HepG2 (cell line): ENCODE measurements around the gene IVD. TPM values are rescaled to one million over a fixed set of nuclear protein-coding genes. Genes with fewer than 3 reads are reported as not detected.

Experiments used
- BRD4 ChIP-seq: sonication (generic); formaldehyde crosslinking; IDR thresholded peaks from 2 replicates; pipeline ENCODE4 v1.4.0; 2020; ENCODE audit warnings: missing genetic modification reagents
- EP300 ChIP-seq, 3 experiments: sonication (generic) in 1 of 3; formaldehyde crosslinking in 1 of 3; IDR thresholded peaks; 2 replicates each; pipeline versions ENCODE4 v1.5.1 to v1.6.1; 2011 to 2020; ENCODE audit warnings: low read depth in 2 of 3, low read length in 2 of 3, borderline replicate concordance in 1 of 3, improper control_type of control experiment in 1 of 3, mild to moderate bottlenecking in 1 of 3, missing genetic modification reagents in 1 of 3, moderate library complexity in 1 of 3
- FOXC1 ChIP-seq: sonication (generic); formaldehyde crosslinking; IDR thresholded peaks from 2 replicates; pipeline ENCODE4 v1.8.0; 2022; ENCODE audit warnings: mild to moderate bottlenecking, missing genetic modification reagents, borderline replicate concordance
- HBP1 ChIP-seq: IDR thresholded peaks from 2 replicates; pipeline ENCODE4 v1.6.1; 2016; ENCODE audit warnings: low read depth, control low read depth
- HHEX ChIP-seq: IDR thresholded peaks from 2 replicates; pipeline ENCODE4 v1.6.1; 2016; ENCODE audit warnings: control low read depth
- HNRNPLL ChIP-seq: fragments of 200-400 bp; formaldehyde crosslinking; IDR thresholded peaks from 2 replicates; pipeline ENCODE4 v1.6.1; 2017; ENCODE audit warnings: mild to moderate bottlenecking, low read depth, low read length; ENCODE audit not compliant: poor library complexity, severe bottlenecking
- HOXA3 ChIP-seq: sonication (generic); formaldehyde crosslinking; IDR thresholded peaks from 2 replicates; pipeline ENCODE4 v1.5.0; 2020; ENCODE audit warnings: missing genetic modification reagents
- HOXD1 ChIP-seq: sonication (generic); formaldehyde crosslinking; IDR thresholded peaks from 2 replicates; pipeline ENCODE4 v1.5.0; 2020; ENCODE audit warnings: missing genetic modification reagents
- KDM4B ChIP-seq: sonication (generic); formaldehyde crosslinking; IDR thresholded peaks from 2 replicates; pipeline ENCODE4 v1.4.0; 2020; ENCODE audit warnings: missing genetic modification reagents
- SALL1 ChIP-seq: sonication (generic); formaldehyde crosslinking; IDR thresholded peaks from 2 replicates; pipeline ENCODE4 v1.8.0; 2022; ENCODE audit warnings: mild to moderate bottlenecking, missing genetic modification reagents
- SKIL ChIP-seq: sonication (generic); formaldehyde crosslinking; IDR thresholded peaks from 2 replicates; pipeline ENCODE4 v1.8.0; 2022; ENCODE audit warnings: missing genetic modification reagents, mild to moderate bottlenecking, moderate library complexity, borderline replicate concordance
- SPEN ChIP-seq: sonication (generic); formaldehyde crosslinking; IDR thresholded peaks from 2 replicates; pipeline ENCODE4 v1.5.1; 2020; ENCODE audit warnings: low read depth, mild to moderate bottlenecking, missing genetic modification reagents
- STAG1 ChIP-seq: sonication (generic); formaldehyde crosslinking; IDR thresholded peaks from 2 replicates; pipeline ENCODE4 v1.4.0; 2020; ENCODE audit warnings: missing genetic modification reagents
- TSC22D2 ChIP-seq: sonication (generic); formaldehyde crosslinking; IDR thresholded peaks from 2 replicates; pipeline ENCODE4 v1.5.1; 2020; ENCODE audit warnings: missing genetic modification reagents, mild to moderate bottlenecking, borderline replicate concordance
- ZBTB3 ChIP-seq: sonication (generic); formaldehyde crosslinking; IDR thresholded peaks from 2 replicates; pipeline ENCODE4 v1.4.0; 2020; ENCODE audit warnings: low read depth, mild to moderate bottlenecking, moderate library complexity, missing genetic modification reagents, borderline replicate concordance
- ZFAT ChIP-seq: sonication (generic); formaldehyde crosslinking; conservative IDR thresholded peaks from 2 replicates; pipeline ENCODE4 v1.8.1; 2023; ENCODE audit warnings: missing genetic modification reagents, inconsistent platforms
- ZNF343 ChIP-seq: sonication (generic); formaldehyde crosslinking; IDR thresholded peaks from 2 replicates; pipeline ENCODE4 v1.4.0; 2020; ENCODE audit warnings: mild to moderate bottlenecking, missing genetic modification reagents
- ZNF687 ChIP-seq: sonication (generic); formaldehyde crosslinking; IDR thresholded peaks from 2 replicates; pipeline ENCODE4 v1.5.1; 2020; ENCODE audit warnings: mild to moderate bottlenecking, missing genetic modification reagents, moderate library complexity
- ZSCAN25 ChIP-seq: sonication (generic); formaldehyde crosslinking; IDR thresholded peaks from 2 replicates; pipeline ENCODE4 v1.8.0; 2022; ENCODE audit warnings: mild to moderate bottlenecking, missing genetic modification reagents
- polyA plus RNA-seq, 8 experiments: library from polyadenylated mRNA; depleted of rRNA in 3 of 8; stranded (reverse) in 7 of 8; unstranded in 1 of 8; fragments of >200 nt; fragmentation: Illumina TruSeq in 4 of 8; extraction: Trizol in 4 of 8; gene quantifications; 2 replicates each; pipeline versions ENCODE4 v1.2.1 to v1.2.3, GENCODE V29; 2011 to 2016; ENCODE audit warnings: low read depth in 4 of 8, missing spikeins in 1 of 8, mixed read lengths in 1 of 8; ENCODE audit not compliant: insufficient read depth in 1 of 8
- total RNA-seq, 5 experiments: library from RNA; depleted of rRNA; stranded (reverse); fragments of >200 nt; fragmentation: Illumina TruSeq; extraction: Trizol; gene quantifications; 2 replicates each; pipeline ENCODE4 v1.2.3, GENCODE V29; 2016; ENCODE audit warnings: low read depth in 1 of 5
- TF ChIP-seq, protein P1 (sequence below): sonication (generic); formaldehyde crosslinking; IDR thresholded peaks from 2 replicates; pipeline ENCODE4 v1.8.1; 2023; ENCODE audit warnings: mild to moderate bottlenecking, inconsistent platforms, moderate library complexity, missing genetic modification reagents, borderline replicate concordance

Gene IVD
- total and polyA plus RNA-seq, 2 of the 13 experiments (the other 11 are each of a cell fraction or from before 2014, with no cell fraction given), result 48.0 to 53.9 TPM

- TF ChIP-seq ZNF687 (CRISPR knock-in tag), result peak; percentile 71
- TF ChIP-seq ZFAT, result no peak
- no peak for TF ChIP-seq HBP1 (CRISPR knock-in tag)
- TF ChIP-seq HHEX (CRISPR knock-in tag), result no peak
- TF ChIP-seq HNRNPLL, result no peak
- 0 out of 2 replicates have a peak, but pooled peaks have one; percentile 37 for TF ChIP-seq HOXA3
- no peak for TF ChIP-seq FOXC1 (CRISPR knock-in tag)
- TF ChIP-seq ZBTB3, result no peak
- TF ChIP-seq KDM4B (CRISPR knock-in tag), result 0 out of 2 replicates have a peak, but pooled peaks have one; percentile 32
- 0 out of 2 replicates have a peak, but pooled peaks have one; percentile 35 for TF ChIP-seq HOXD1 (CRISPR knock-in tag)
- TF ChIP-seq TSC22D2 (CRISPR knock-in tag), result 0 out of 2 replicates have a peak, but pooled peaks have one; percentile 17
- TF ChIP-seq STAG1 (CRISPR knock-in tag), result peak; percentile 9; the same call in 1 of the 2 replicates
- no peak for TF ChIP-seq ZNF343
- no peak for TF ChIP-seq ZSCAN25 (CRISPR knock-in tag)
- TF ChIP-seq, protein P1, sequence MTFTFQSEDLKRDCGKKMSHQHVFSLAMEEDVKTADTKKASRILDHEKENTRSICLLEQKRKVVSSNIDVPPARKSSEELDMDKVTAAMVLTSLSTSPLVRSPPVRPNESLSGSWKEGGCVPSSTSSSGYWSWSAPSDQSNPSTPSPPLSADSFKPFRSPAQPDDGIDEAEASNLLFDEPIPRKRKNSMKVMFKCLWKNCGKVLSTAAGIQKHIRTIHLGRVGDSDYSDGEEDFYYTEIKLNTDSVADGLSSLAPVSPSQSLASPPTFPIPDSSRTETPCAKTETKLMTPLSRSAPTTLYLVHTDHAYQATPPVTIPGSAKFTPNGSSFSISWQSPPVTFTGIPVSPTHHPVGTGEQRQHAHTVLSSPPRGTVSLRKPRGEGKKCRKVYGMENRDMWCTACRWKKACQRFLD (CRISPR knock-in tag), result no peak
- TF ChIP-seq SKIL (CRISPR knock-in tag), result no peak
- TF ChIP-seq BRD4, result no peak
- TF ChIP-seq SPEN (CRISPR knock-in tag), result 0 out of 2 replicates have a peak, but pooled peaks have one; percentile 13
- no peak for TF ChIP-seq EP300 (IDR thresholded peaks at IDR 0.05; ENCODE audit: low read depth in 2 of 2, low read length in 2 of 2)
- no peak for TF ChIP-seq EP300 (CRISPR knock-in tag; IDR thresholded peaks at IDR 0.05; ENCODE audit: borderline replicate concordance)
- no peak for TF ChIP-seq SALL1 (CRISPR knock-in tag)
These were observed 65.0 kb downstream of the IVD start, which contains the start of gene CHST14 (continued) for GRCh38 chr15:40470423-40471104.
